H9 (cell line): ENCODE data around the gene SLC25A34. TPM values are rescaled to one million over a fixed set of nuclear protein-coding genes. Genes with fewer than 3 reads are reported as not detected.
A peak's percentile ranks its signal among the peaks of the same experiment; 100 is the strongest.

Experiments used
- DNase-seq: peaks from one replicate; pipeline ENCODE4 v3.0.0-alpha.2; 2017
- H2AFZ ChIP-seq: one replicate; pipeline ENCODE4 v1.6.1; 2013; ENCODE audit warnings: mild to moderate bottlenecking, low read length, control low read depth, moderate library complexity
- H2AK5ac ChIP-seq: 2 replicates; pipeline ENCODE4 v1.6.1; 2013; ENCODE audit warnings: low read length, control low read depth, mixed read lengths; ENCODE audit not compliant: insufficient read length
- H2BK120ac ChIP-seq: one replicate; pipeline ENCODE4 v1.6.1; 2013; ENCODE audit warnings: low read depth, mild to moderate bottlenecking, low read length, control low read depth, inconsistent platforms; ENCODE audit not compliant: poor library complexity, severe bottlenecking
- H2BK12ac ChIP-seq: 2 replicates; pipeline ENCODE4 v1.6.1; 2013; ENCODE audit warnings: low read length, control low read depth, mixed read lengths, low read depth; ENCODE audit not compliant: insufficient read length
- H2BK15ac ChIP-seq: 2 replicates; pipeline ENCODE4 v1.6.1; 2013; ENCODE audit warnings: low read depth, low read length, control low read depth
- H2BK20ac ChIP-seq: one replicate; pipeline ENCODE4 v1.6.1; 2013; ENCODE audit warnings: low read depth, mild to moderate bottlenecking, low read length, control low read depth, inconsistent platforms; ENCODE audit not compliant: poor library complexity, severe bottlenecking
- H2BK5ac ChIP-seq: 2 replicates; pipeline ENCODE4 v1.6.1; 2013; ENCODE audit warnings: low read length, control low read depth, mixed read lengths; ENCODE audit not compliant: insufficient read length
- H3K14ac ChIP-seq: 2 replicates; pipeline ENCODE4 v1.6.1; 2013; ENCODE audit warnings: low read length, control low read depth; ENCODE audit not compliant: insufficient read depth
- H3K18ac ChIP-seq: 2 replicates; pipeline ENCODE4 v1.6.1; 2013; ENCODE audit warnings: low read depth, mild to moderate bottlenecking, mixed read lengths, low read length, control low read depth; ENCODE audit not compliant: insufficient read length
- H3K23ac ChIP-seq: 2 replicates; pipeline ENCODE4 v1.6.1; 2013; ENCODE audit warnings: low read length, control low read depth, mixed read lengths, low read depth; ENCODE audit not compliant: insufficient read length
- H3K23me2 ChIP-seq: 2 replicates; pipeline ENCODE4 v1.6.1; 2013; ENCODE audit warnings: low read depth, mild to moderate bottlenecking, mixed read lengths, low read length, control low read depth; ENCODE audit not compliant: insufficient read length, poor library complexity, severe bottlenecking
- H3K27ac ChIP-seq: 2 replicates; pipeline ENCODE4 v1.5.1; 2013; ENCODE audit warnings: low read length, control low read depth, mixed read lengths, low read depth; ENCODE audit not compliant: insufficient read length
- H3K27me3 ChIP-seq: 2 replicates; pipeline ENCODE4 v1.6.1; 2013; ENCODE audit warnings: low read length, control low read depth, inconsistent platforms; ENCODE audit not compliant: insufficient read depth
- H3K4ac ChIP-seq: 2 replicates; pipeline ENCODE4 v1.6.1; 2013; ENCODE audit warnings: low read depth, mild to moderate bottlenecking, control low read depth, inconsistent platforms, low read length, moderate library complexity
- H3K4me1 ChIP-seq: 2 replicates; pipeline ENCODE4 v1.6.1; 2013; ENCODE audit warnings: low read length, control low read depth, inconsistent platforms; ENCODE audit not compliant: insufficient read depth
- H3K4me2 ChIP-seq: 2 replicates; pipeline ENCODE4 v1.6.1; 2013; ENCODE audit warnings: low read length, control low read depth, mixed read lengths; ENCODE audit not compliant: insufficient read length, insufficient read depth
- H3K56ac ChIP-seq: 2 replicates; pipeline ENCODE4 v1.6.1; 2013; ENCODE audit warnings: low read depth, mild to moderate bottlenecking, mixed read lengths, low read length, control low read depth; ENCODE audit not compliant: insufficient read length
- H3K79me1 ChIP-seq: 2 replicates; pipeline ENCODE4 v1.6.1; 2013; ENCODE audit warnings: low read depth, mild to moderate bottlenecking, moderate library complexity, low read length, control low read depth, inconsistent platforms; ENCODE audit not compliant: insufficient read depth, poor library complexity, severe bottlenecking
- H3K79me2 ChIP-seq: 2 replicates; pipeline ENCODE4 v1.6.1; 2013; ENCODE audit warnings: low read length, control low read depth, inconsistent platforms; ENCODE audit not compliant: insufficient read depth
- H3K9ac ChIP-seq: 2 replicates; pipeline ENCODE4 v1.6.1; 2013; ENCODE audit warnings: low read length, control low read depth, mixed read lengths; ENCODE audit not compliant: insufficient read length; ENCODE audit errors: extremely low read depth
- H3K9me3 ChIP-seq: one replicate; pipeline ENCODE4 v1.6.1; 2013; ENCODE audit warnings: low read depth, low read length, inconsistent platforms; ENCODE audit not compliant: control insufficient read depth
- H3T11ph ChIP-seq: one replicate; pipeline ENCODE4 v1.6.1; 2013; ENCODE audit warnings: mild to moderate bottlenecking, low read length, control low read depth, inconsistent platforms
- H4K20me1 ChIP-seq: one replicate; pipeline ENCODE4 v1.6.1; 2013; ENCODE audit not compliant: control insufficient read depth, insufficient read length, insufficient read depth
- H4K5ac ChIP-seq: 2 replicates; pipeline ENCODE4 v1.6.1; 2013; ENCODE audit warnings: low read depth, mild to moderate bottlenecking, mixed read lengths, low read length, control low read depth; ENCODE audit not compliant: insufficient read length
- H4K8ac ChIP-seq: replicated peaks from 2 replicates; pipeline ENCODE4 v1.6.1; 2013; ENCODE audit warnings: low read length, control low read depth, mixed read lengths, low read depth; ENCODE audit not compliant: insufficient read length
- H4K91ac ChIP-seq: 2 replicates; pipeline ENCODE4 v1.6.1; 2013; ENCODE audit warnings: low read depth, mild to moderate bottlenecking, moderate library complexity, mixed read lengths, low read length, control low read depth; ENCODE audit not compliant: insufficient read length
- H3K27ac Mint-ChIP-seq, 3 experiments: 2 replicates in 2 of 3; 3 replicates in 1 of 3; pipeline ENCODE4 v1.8.0; 2020 to 2021; ENCODE audit warnings: mixed read lengths in 3 of 3, mild to moderate bottlenecking in 1 of 3, moderate library complexity in 1 of 3
- H3K27me3 Mint-ChIP-seq: 2 replicates; pipeline ENCODE4 v1.8.0; 2021; ENCODE audit warnings: low read depth, mild to moderate bottlenecking, moderate library complexity, mixed read lengths
- H3K36me3 Mint-ChIP-seq, 3 experiments: 2 replicates in 2 of 3; 3 replicates in 1 of 3; pipeline ENCODE4 v1.8.0; 2020 to 2021; ENCODE audit warnings: low read depth in 3 of 3, mixed read lengths in 3 of 3; ENCODE audit not compliant: insufficient read depth in 1 of 3
- H3K4me1 Mint-ChIP-seq, 2 experiments: 2 replicates each; pipeline ENCODE4 v1.8.0; 2020; ENCODE audit warnings: mixed read lengths in 2 of 2
- H3K4me3 Mint-ChIP-seq, 2 experiments: 2 replicates in 1 of 2; 3 replicates in 1 of 2; pipeline ENCODE4 v1.8.0; 2020 to 2021; ENCODE audit warnings: mild to moderate bottlenecking in 2 of 2, mixed read lengths in 2 of 2, moderate library complexity in 1 of 2
- H3K9me3 Mint-ChIP-seq, 2 experiments: 2 replicates in 1 of 2; 3 replicates in 1 of 2; pipeline ENCODE4 v1.8.0; 2020; ENCODE audit warnings: mild to moderate bottlenecking in 2 of 2, mixed read lengths in 2 of 2, moderate library complexity in 1 of 2
- CTCF ChIP-seq: fragments of 200-600 bp; sonication (generic); conservative IDR thresholded peaks from 3 replicates; pipeline ENCODE4 v1.8.0; 2021; ENCODE audit warnings: antibody characterized with exemption, mild to moderate bottlenecking
- WGBS: extraction: QIAGEN DNeasy Blood & Tissue Kit; methylation state at CpG from one replicate; pipeline ENCODE4 v1.1.7; 2013; ENCODE audit warnings: missing lambda C conversion rate, low lambda C conversion rate, mixed read lengths; ENCODE audit not compliant: insufficient read length; ENCODE audit errors: extremely low coverage; 5-methylcytosine and 5-hydroxymethylcytosine counted together
- total RNA-seq: library from RNA; stranded (reverse); gene quantifications from 2 replicates; pipeline ENCODE4 v1.2.1, GENCODE V29; 2021

SLC25A34 gene
- total RNA-seq, 1 experiment from 2014 or later, result 1.5 TPM

GRCh38 chr1:15755646-15756040 lies 19.6 kb downstream of the SLC25A34 start:
- Mint-ChIP-seq H3K27ac (no peak overlapping the region), H3K4me1 (peaks cover 25 to 35% of the 10 kb centered on the region in 2 experiments), H3K36me3 (peaks cover 0 to 2% (median 0%) of the 10 kb centered on the region in 3 experiments; a peak in 1 of 7 replicates), H3K9me3 (no peaks in the 10 kb centered on the region), H3K4me3 (no peak overlapping the region), H3K27me3 (peaks cover 26% of the 10 kb centered on the region)
- no peak overlapping the region for H3K18ac ChIP-seq
- H2BK20ac ChIP-seq, result no peak overlapping the region
- H3T11ph ChIP-seq, result no peak overlapping the region
- TF ChIP-seq CTCF, result no peak
- no peak overlapping the region for H3K4ac ChIP-seq
- H3K79me1 ChIP-seq, result no peaks in the 10 kb centered on the region
- no peak overlapping the region for H2AFZ ChIP-seq
- DNase-seq, result peak; percentile 27
- H3K4me1 ChIP-seq, result peaks cover 15% of the 10 kb centered on the region; the same call in 1 of the 2 replicates
- no peak overlapping the region for H3K27ac ChIP-seq
- H4K8ac ChIP-seq, result no peak overlapping the region
- no peaks in the 10 kb centered on the region for H4K20me1 ChIP-seq
- H3K23me2 ChIP-seq, result peaks cover 14% of the 10 kb centered on the region
- H2BK120ac ChIP-seq, result no peak overlapping the region
- no peaks in the 10 kb centered on the region for H3K27me3 ChIP-seq
- no peak overlapping the region for H2BK15ac ChIP-seq
- H3K4me2 ChIP-seq, result no peak overlapping the region
- H3K79me2 ChIP-seq, result peaks cover 7% of the 10 kb centered on the region; the same call in 1 of the 2 replicates
- no CpG with 5 or more reads among the region's 4 CpGs for WGBS
- no peak overlapping the region for H2AK5ac ChIP-seq
- H2BK5ac ChIP-seq, result no peak overlapping the region
- no peaks in the 10 kb centered on the region for H3K9me3 ChIP-seq
- H4K5ac ChIP-seq, result no peak overlapping the region
- H3K9ac ChIP-seq, result no peak overlapping the region
- no peak overlapping the region for H2BK12ac ChIP-seq
- H3K14ac ChIP-seq, result no peak overlapping the region
- H3K23ac ChIP-seq, result no peak overlapping the region
- no peak overlapping the region for H4K91ac ChIP-seq
- no peak overlapping the region for H3K56ac ChIP-seq
